ENCODE measurements around the gene CSF1. TPM values are rescaled to one million over a fixed set of nuclear protein-coding genes. Genes with fewer than 3 reads are reported as not detected.

CSF1 gene
- total RNA-seq, 1 experiment from 2014 or later = 4.9 TPM

DNA sequence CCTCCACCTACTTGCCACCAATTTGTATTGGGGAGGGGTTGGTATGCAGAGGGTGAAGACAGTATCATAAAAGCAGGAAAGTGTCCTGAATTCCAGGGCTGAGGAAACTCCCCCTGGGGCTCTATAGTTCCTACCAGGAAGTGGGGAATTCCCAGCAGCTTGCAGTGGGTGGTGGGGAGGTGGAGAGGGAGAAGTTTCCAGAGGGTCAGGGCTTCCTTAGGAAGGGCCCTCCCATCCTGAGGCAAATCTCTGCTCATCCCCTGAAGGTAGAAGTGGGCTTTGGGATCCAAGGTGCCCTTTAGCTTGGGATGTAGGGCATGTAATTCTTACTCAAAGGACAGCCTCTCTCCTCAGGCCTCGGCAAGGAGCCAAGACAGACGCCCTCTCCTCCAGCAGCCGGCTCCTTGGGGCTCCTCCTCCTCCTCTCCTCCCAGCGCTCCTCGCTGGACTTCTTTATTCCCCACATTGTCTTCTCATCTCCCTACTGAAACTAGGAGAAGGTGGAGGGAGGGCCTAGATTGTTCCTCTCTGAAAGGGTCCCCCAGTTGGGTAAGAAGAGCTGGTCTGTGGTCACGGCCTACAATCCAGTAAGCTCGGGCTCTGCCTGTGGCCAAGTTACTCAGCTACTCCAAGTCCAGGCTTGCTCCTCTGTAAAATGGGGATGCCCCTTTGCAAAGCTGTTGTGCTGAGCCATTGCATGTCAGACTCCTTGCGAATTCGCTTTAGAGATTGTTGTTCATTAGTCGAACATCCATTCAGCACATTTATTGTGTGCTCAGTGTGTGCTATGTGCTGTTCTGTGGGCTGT lies 17.9 kb upstream of the CSF1 start:
- no peaks in the 10 kb centered on the region for H3K36me3 ChIP-seq (ENCODE audit: insufficient read depth, low read length, poor library complexity, severe bottlenecking)
- H3K27ac ChIP-seq (ENCODE audit: low read depth, low read length, poor library complexity, severe bottlenecking) = no peak overlapping the region
- ChIA-PET POLR2A (ENCODE audit: low non-redundant PET) (no interaction called here), CTCF (no interaction called here)
- no peaks in the 10 kb centered on the region for H3K9me3 ChIP-seq (ENCODE audit: low read depth, low read length, poor library complexity, severe bottlenecking)
- no TSS peak for BruUV-seq (replicated peaks)
- H3K27me3 ChIP-seq (replicated peaks; ENCODE audit: insufficient read depth, low read depth, low read length, poor library complexity) = no peaks in the 10 kb centered on the region
- no peak for DNase-seq (ENCODE audit: low spot score)
- TF ChIP-seq, protein P1, sequence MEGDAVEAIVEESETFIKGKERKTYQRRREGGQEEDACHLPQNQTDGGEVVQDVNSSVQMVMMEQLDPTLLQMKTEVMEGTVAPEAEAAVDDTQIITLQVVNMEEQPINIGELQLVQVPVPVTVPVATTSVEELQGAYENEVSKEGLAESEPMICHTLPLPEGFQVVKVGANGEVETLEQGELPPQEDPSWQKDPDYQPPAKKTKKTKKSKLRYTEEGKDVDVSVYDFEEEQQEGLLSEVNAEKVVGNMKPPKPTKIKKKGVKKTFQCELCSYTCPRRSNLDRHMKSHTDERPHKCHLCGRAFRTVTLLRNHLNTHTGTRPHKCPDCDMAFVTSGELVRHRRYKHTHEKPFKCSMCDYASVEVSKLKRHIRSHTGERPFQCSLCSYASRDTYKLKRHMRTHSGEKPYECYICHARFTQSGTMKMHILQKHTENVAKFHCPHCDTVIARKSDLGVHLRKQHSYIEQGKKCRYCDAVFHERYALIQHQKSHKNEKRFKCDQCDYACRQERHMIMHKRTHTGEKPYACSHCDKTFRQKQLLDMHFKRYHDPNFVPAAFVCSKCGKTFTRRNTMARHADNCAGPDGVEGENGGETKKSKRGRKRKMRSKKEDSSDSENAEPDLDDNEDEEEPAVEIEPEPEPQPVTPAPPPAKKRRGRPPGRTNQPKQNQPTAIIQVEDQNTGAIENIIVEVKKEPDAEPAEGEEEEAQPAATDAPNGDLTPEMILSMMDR (conservative IDR thresholded peaks at IDR 0.05; ENCODE audit: low read depth, low read length) = no peak
- no peak for TF ChIP-seq EZH2 (IDR thresholded peaks at IDR 0.05; ENCODE audit: borderline replicate concordance, low read depth, low read length, poor library complexity, severe bottlenecking)
- H3K4me3 ChIP-seq (ENCODE audit: low read depth, low read length, poor library complexity, severe bottlenecking) = no peak overlapping the region
- H3K4me1 ChIP-seq (ENCODE audit: insufficient read depth, low read length, poor library complexity, severe bottlenecking) = no peaks in the 10 kb centered on the region
- intact Hi-C loops (cut with micrococcal nuclease; ENCODE audit: unreplicated experiment) = no loop called here

DNA sequence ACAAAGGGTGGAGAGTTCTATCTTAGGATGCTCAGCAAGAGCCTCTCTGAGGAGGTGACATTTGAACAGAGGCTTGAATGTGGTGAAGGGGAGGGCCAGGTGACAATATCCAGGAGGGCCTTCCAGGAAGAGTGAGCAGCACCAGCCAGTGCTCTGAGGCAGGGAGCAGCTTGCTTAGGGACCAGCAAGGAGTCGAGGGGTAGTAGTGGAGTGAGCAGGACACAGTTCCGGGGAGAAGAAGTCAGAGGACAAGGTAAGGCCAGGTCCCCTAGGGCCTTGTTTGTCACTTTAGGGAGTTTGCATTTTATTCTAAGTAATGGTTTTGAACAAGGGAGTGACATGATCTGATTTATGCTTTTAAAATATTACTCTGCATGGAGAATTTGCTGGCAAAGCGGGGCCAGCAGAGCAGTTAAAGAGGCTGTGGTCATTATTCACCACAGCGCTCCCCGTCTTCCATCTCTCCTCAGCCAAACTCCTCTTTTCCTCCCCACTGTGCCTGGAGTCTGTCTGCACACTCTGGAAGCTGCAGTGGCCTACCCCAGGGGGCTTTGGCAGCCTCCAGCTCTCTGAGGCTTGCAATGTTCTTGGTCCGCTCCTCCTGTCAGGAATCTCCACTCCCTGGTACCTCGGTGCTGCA lies 17.0 kb upstream of the CSF1 start:
- no peak for TF ChIP-seq EZH2 (IDR thresholded peaks at IDR 0.05; ENCODE audit: borderline replicate concordance, low read depth, low read length, poor library complexity, severe bottlenecking)
- TF ChIP-seq, protein P1 (conservative IDR thresholded peaks at IDR 0.05; ENCODE audit: low read depth, low read length) = no peak
- BruUV-seq (replicated peaks) = no TSS peak
- no peaks in the 10 kb centered on the region for H3K9me3 ChIP-seq (ENCODE audit: low read depth, low read length, poor library complexity, severe bottlenecking)
- no peak for DNase-seq (ENCODE audit: low spot score)
- no peaks in the 10 kb centered on the region for H3K4me1 ChIP-seq (ENCODE audit: insufficient read depth, low read length, poor library complexity, severe bottlenecking)
- intact Hi-C loops (cut with micrococcal nuclease; ENCODE audit: unreplicated experiment) = no loop called here
- no peak overlapping the region for H3K27ac ChIP-seq (ENCODE audit: low read depth, low read length, poor library complexity, severe bottlenecking)
- no peak overlapping the region for H3K4me3 ChIP-seq (ENCODE audit: low read depth, low read length, poor library complexity, severe bottlenecking)
- CTCF ChIA-PET = no interaction called here
- no peaks in the 10 kb centered on the region for H3K36me3 ChIP-seq (ENCODE audit: insufficient read depth, low read length, poor library complexity, severe bottlenecking)
- H3K27me3 ChIP-seq (replicated peaks; ENCODE audit: insufficient read depth, low read depth, low read length, poor library complexity) = no peaks in the 10 kb centered on the region
- POLR2A ChIA-PET (ENCODE audit: low non-redundant PET) = no interaction called here

DNA sequence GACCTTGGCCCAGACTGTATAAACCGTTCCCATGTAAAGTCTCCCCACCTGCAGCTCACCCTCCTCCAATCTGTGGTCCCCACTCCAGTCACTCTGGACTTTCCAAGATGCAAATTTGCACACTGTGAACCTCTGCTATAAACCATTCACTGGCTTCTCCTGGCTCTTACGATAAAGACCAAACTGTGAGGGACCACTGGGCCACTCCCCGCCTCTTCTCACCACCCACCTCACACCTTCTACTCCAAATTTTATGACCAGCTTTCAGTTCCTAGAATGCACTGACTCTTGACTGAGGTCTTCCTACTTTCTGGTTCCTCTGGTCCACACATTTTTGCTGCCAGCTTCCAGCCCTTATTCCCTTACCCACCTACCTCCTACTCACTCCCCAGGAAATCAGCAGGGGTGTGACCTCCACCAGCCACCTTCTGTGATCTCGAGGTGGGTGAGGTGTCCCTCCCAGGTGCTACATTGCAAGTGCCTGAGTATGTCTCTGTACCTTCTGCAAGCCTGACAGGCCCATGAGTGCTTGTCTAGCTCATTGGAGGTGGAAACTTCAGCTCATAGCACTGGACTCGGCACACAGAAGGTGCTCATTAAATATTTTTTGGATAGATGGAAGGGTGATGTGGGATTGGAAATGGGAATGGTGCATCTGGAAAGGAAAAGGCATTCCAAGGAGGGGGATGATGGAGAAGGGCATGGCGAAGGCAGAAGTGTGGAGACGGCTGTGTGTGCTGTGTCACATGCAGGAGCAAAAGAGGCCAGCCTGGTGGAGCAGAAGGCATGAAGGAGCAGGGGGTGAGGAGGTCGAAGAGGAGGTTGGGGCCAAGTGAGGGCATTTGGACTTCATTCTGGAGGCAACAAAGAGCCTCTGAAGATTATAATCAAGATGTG lies 15.6 kb upstream of the CSF1 start:
- H3K4me3 ChIP-seq (ENCODE audit: low read depth, low read length, poor library complexity, severe bottlenecking) = no peak overlapping the region
- no peak for TF ChIP-seq EZH2 (IDR thresholded peaks at IDR 0.05; ENCODE audit: borderline replicate concordance, low read depth, low read length, poor library complexity, severe bottlenecking)
- TF ChIP-seq, protein P1 (conservative IDR thresholded peaks at IDR 0.05; ENCODE audit: low read depth, low read length) = no peak
- ChIA-PET POLR2A (ENCODE audit: low non-redundant PET) (no interaction called here), CTCF (no interaction called here)
- no peaks in the 10 kb centered on the region for H3K36me3 ChIP-seq (ENCODE audit: insufficient read depth, low read length, poor library complexity, severe bottlenecking)
- H3K27ac ChIP-seq (ENCODE audit: low read depth, low read length, poor library complexity, severe bottlenecking) = no peak overlapping the region
- DNase-seq (ENCODE audit: low spot score) = no peak
- H3K4me1 ChIP-seq (ENCODE audit: insufficient read depth, low read length, poor library complexity, severe bottlenecking) = no peaks in the 10 kb centered on the region
- intact Hi-C loops (cut with micrococcal nuclease; ENCODE audit: unreplicated experiment) = no loop called here
- no TSS peak for BruUV-seq (replicated peaks)
- H3K27me3 ChIP-seq (replicated peaks; ENCODE audit: insufficient read depth, low read depth, low read length, poor library complexity) = no peaks in the 10 kb centered on the region
- H3K9me3 ChIP-seq (ENCODE audit: low read depth, low read length, poor library complexity, severe bottlenecking) = no peaks in the 10 kb centered on the region

All from A673 (cell line).